ENCODE data around the gene DPP7.
A peak's percentile ranks its signal among the peaks of the same experiment; 100 is the strongest.

DNA sequence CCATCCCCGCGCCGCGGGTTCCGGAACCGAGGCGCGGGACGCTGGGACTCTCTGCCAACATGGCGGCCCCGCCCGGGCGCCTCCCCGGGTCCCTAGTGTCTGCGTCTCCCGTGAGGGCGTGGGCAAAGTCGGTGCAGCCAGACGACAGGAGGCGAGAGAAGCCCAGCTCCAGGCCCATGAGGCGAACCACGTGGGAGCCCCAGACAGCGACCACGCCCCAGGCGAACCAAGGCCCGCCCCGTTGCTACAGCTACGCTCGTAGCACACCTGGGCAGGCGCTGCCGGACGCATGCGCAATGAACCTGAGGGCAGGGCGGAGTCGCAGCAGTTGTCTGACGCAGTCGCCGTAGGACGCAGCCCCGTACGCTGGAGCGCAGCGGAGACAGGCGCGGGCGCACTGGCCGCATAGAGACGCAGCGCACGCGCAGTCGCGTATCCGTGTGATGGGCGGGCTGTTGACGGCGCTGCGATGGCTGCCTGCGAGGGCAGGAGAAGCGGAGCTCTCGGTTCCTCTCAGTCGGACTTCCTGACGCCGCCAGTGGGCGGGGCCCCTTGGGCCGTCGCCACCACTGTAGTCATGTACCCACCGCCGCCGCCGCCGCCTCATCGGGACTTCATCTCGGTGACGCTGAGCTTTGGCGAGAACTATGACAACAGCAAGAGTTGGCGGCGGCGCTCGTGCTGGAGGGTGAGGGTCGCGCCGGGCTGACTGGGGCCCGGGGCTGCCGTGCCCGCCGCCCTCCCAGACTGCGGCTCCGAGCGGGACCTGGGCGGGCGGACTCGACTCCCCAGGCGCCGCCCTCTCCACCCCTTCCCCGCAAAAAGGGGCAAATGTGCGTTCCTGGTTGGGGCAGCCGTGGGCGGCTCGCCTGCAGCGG is 27.8 kb downstream of the DPP7 start, which contains the start of gene MAN1B1:
- TF ChIP-seq POLR2AphosphoS5 (IDR thresholded peaks at IDR 0.05; ENCODE audit: low read depth, low read length): peak; percentile 52; the same call in 1 of the 2 replicates
- peak; percentile 79 for TF ChIP-seq POLR2A (IDR thresholded peaks at IDR 0.05; ENCODE audit: low read depth, low read length)

All from GM12892 (cell line).